HG03025 (cell line): Measurements from ENCODE around the gene FDX1.

Experiments
- ATAC-seq: cut with Tn5 transposase; IDR thresholded peaks from one replicate; pipeline ENCODE4 v1.9.1; 2021; ENCODE audit warnings: mild to moderate bottlenecking, moderate library complexity; ENCODE audit not compliant: unreplicated experiment, low FRiP score

Gene FDX1

DNA sequence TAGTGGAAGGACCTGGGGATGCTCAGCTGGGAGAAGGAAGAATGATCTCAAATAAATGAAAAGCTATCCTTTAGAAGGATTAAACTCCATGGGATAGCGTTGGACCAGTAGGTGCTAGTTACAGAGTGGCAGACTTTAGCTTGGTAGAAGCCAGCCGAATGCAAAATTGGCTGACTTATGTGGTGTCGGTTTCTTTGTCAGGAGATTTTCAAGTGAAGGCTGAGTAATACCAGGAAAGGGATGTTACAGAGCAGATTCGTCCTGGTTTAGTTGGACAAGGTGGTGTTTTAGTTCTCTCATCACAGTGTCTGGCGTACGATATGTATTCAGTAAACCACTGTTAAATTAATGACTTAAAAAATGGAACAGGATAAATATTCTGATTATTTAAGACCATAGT, 26.0 kb downstream of the FDX1 start:
- no peak for ATAC-seq

- no peak for ATAC-seq
Measured at GRCh38 chr11:110463153-110463552, 33.4 kb downstream of the FDX1 start.

- no peak for ATAC-seq
Measured at GRCh38 chr11:110465231-110465630, 35.5 kb downstream of the FDX1 start.

DNA sequence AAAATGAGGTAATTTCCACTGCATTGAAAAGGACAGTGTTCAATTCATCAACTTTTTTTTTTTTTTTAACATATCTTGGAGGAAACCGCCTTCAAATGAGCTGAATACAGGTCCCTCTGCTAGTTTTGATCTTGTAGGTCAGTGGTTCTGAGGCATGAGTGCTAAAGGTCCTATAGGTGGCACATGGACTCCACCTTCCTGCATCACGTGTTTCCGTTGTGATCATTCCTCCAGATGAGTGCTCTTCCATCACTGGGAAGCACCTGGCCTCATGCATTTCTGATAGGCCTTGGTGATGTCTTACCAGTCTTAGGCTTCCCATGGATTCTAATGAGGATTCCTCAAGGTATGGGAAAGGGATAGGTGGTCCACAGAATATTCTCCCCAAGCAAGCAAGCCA, 37.8 kb downstream of the FDX1 start:
- ATAC-seq = no peak

DNA sequence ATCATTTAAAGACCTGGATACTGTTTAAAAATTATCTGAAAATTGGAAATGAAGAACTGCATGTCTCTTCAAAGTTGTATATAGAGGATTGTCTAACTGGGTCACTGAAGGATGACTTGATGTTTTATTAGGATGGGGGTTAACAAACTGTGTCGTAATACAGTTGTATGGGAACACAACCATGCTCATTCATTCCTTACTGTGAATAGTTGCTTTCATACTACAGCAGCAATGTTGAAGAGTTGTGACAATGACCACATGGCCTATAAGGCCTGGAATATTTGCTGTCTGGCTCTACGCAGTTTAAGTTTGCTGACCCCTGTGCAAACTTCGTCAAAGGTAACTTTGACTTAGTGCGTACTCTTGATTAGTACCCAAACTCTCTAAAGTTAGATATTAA, 38.4 kb downstream of the FDX1 start:
- no peak for ATAC-seq

DNA sequence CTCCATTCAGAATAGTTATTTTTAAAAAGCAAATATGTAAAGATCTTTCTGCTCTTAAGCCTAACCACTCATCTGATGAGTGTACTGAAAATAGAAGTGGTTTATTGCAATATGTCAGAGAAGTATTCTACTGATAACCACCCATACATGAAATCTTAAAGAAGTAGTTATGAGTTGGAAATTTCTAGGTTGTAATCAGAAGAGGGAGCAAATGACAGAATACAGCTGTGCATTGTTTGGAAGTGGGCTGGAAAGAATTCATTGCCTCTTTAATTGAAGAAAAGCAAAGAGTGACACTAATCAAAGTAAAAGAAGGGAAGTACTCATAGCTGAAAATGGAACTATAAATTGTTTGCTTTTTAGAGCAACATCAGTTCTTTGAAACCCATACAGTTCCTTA, 39.4 kb downstream of the FDX1 start:
- no peak for ATAC-seq

DNA sequence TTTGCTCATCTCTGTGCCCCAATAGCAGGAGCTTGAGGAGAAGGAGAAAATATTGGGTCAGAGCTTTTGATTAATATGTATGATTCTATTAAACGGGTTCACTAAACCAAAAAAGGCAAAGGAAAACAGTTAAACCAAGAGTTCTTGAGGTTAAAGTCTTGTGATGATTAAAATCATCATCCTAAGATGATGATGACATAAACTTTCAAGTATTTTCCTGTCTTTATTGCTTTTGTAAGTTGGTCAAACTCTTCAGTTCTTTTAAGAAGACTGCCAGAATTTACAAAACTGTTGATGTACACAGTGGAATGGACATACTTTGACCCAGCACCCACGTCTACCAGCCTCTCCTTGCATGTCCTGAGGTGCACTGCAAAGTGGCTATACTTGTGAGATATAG, 41.0 kb downstream of the FDX1 start:
- no peak for ATAC-seq

DNA sequence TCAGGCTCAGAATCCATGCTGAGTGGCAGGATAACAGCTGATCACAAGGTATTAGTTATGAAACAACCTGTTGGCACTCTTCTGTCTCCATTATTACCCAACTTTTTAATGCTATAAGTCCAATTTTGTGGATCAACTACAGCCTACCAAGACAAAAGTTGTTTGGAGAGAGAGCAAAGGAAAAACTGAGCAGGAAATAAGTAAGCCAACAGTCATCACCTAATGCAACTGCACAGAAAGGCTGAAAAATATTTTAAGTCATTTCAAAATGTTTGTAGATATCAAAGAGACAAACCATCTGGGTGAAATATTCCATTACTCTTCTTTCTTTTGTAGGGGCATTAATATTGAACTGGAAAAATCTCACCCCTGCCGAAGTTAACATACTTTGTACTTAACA, 41.6 kb downstream of the FDX1 start:
- ATAC-seq = no peak

- no peak for ATAC-seq
Measured at GRCh38 chr11:110472858-110473257, 43.1 kb downstream of the FDX1 start.

DNA sequence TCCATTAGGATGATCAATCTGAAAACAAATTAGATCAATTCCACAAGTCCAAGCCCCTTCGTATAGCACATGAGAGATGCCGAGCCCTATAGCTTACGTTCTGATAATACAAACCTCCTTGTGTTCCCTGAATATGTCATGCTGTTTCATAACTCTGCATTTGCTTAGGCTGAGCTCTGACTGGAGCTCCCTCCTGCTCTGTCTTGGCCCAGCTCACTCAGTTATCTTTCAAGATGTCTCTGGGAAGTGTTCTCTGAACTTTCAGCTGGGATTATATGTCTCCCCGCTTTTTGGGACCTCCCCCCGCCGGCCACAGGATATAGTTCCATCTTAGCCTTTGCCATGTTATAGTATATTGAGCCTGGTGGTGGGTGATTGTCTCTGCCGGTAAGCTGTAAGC, 44.0 kb downstream of the FDX1 start:
- no peak for ATAC-seq

GRCh38 chr11:110474578-110474977, 44.8 kb downstream of the FDX1 start:
- no peak for ATAC-seq

DNA sequence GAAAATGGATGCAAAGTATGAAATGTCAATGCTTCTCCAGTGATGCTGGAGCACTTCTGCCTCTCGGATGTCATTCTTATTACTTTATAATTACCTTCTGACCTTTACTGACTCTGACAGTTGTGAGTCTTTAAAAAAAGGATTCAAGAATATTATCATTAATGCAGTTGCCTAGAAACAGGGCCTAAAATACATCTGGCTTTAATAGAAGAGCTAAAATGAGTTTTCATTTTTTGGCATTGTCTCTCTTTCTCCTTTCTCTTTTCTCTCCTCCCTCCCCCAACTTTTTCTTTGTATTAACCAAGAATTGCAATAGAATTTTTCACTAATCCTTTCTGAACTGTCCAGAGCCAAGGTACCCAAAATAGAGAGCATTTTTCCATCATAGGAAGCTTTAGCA, 45.9 kb downstream of the FDX1 start:
- ATAC-seq = no peak

DNA sequence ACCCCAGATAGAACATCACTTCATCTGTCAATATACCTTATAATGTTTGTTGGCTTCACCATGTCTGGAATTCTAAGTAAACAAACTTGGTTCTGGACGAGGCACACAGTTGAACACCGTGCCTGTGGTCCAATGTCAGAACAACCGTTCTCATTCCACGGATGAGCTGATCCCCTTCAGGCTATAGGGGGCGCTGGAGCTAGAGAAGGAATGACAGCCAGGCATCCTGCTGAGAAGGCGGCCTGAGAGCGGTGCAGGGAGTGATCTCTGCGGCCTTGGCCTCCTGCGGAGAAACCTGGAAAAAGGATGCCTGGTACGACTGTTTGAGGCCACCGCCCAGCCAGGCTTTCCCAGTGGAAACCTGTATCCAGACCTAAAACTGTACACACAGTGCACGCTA, 48.7 kb downstream of the FDX1 start:
- no peak for ATAC-seq

DNA sequence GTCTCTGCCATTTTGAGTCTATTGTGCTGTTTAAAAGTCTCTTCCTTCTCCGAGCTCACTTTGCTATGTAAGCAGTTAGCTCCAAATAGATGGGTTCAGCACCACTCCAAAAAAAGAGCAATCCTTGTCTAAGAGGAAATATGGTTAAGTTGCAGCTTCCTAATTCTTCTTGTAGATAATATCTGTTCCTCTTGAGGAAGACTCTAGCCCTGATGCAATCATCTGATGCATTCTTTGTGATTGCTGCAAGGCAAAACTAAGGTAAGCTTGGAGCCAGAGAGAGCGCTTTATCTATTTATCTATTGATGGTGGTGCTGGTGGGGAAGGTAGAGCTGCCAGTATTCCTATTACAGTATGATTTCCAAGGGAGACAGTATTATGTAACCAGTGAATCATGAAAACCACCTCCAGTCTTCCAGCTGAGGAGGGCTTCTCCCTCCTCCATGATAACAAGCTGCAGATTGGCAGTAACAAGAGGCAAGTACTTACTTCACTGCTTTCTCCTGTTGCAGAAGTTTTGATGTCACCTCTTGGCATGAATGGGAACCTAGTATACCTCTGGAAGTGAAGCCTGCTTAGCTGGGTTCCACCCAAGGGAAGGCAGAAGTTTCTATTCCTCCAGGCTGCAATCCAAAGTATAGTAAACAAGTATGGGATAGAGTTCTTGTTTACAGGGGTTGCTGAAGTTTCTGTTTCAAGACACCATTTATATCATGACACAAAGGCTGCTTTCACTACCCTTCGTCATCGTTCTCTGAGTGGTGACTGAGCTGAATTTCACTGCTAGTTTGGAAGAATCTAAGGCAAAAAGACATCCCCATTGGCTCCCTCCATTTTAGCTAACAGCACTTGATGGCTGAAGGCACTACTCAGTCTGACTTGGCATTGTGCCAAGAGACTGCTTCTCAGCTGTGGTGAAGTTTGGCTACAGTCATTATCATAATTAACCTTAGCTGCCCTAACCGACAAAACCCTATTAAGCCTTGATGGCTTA, 49.7 kb downstream of the FDX1 start:
- no peak for ATAC-seq

- ATAC-seq = no peak
Measured at GRCh38 chr11:110481523-110481922, 51.8 kb downstream of the FDX1 start.

DNA sequence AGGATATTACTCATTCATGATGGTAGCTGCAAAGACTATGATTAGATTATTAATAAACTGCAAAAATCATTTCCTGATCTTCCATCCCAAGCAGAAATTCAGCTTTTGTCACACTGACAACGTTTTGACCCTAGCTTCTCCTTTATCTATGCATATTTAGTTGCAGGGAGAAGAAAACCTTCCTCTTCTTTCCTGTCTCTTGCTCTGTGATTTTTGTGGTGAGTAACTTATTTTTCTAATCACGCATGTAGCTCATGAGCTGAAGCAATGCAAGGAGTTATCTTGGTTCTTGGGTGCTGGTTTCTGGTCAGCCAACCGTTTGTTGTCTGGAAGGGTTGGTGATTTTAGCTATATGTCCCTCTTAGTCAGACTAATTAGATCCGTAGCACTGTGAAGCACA, 56.4 kb downstream of the FDX1 start:
- no peak for ATAC-seq

- ATAC-seq = no peak
Measured at GRCh38 chr11:110488446-110488845, 58.7 kb downstream of the FDX1 start.

- no peak for ATAC-seq
Measured at GRCh38 chr11:110490886-110491285, 61.1 kb downstream of the FDX1 start.

DNA sequence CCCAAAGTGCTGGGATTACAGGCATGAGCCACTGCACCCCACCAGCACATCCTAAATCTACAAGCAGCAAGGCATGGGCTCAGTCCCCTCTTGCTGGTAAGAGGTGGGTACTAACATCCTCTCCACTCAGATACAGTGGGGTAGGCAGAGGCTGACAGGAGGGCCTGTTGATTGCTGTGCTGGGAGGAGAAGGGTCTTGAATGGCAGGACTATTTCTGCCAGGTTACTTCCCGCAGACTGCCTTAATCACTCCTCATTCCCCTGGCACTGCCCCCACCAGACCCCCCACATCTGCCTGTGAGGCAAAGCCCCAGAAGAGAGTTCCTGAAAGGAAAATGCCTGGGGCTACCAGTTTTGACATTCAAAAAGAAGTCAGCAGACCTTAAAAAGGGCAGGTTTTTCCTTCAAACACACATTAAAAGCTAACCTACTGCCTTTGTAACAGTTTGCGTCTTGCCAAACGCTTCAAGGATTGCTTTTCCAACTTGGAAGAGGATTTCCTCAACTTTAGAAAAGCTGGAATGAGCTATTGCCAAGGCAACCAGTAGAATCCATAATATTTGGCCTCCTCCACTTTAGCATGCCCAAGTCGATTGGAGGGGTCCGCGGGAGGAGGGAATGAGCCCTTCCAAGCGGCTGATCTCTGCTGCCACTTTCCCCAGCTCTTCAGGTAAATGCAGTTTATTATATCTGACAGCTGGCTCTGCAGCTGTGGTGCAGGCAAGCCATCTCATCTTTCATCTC, 62.0 kb downstream of the FDX1 start:
- no peak for ATAC-seq

GRCh38 chr11:110492321-110492685, 62.6 kb downstream of the FDX1 start:
- ATAC-seq = no peak

GRCh38 chr11:110493346-110493745, 63.6 kb downstream of the FDX1 start:
- no peak for ATAC-seq
